Measurements from ENCODE around the gene TNS1. TPM values are rescaled to one million over a fixed set of nuclear protein-coding genes. Genes with fewer than 3 reads are reported as not detected.

TNS1 gene
- total and polyA plus RNA-seq, 9 of the 15 experiments (the other 6 are each of a cell fraction or from before 2014, with no cell fraction given): 0.13 to 2.7 (median 0.77) TPM

- ChIA-PET CTCF (ENCODE audit: low intra/inter-chr PET ratio) (no interaction called here), POLR2A (no interaction called here)
- Histone ChIP-seq H3K36me3 (ENCODE audit: control insufficient read depth, insufficient read depth, low read length) (no peaks in the 10 kb centered on the region), H3K4me1 (replicated peaks in 1 of 2; ENCODE audit: control insufficient read depth in 2 of 2, insufficient read depth in 2 of 2, low read length in 2 of 2) (peaks cover 0 to 6% of the 10 kb centered on the region in 2 experiments; a peak in 2 of 5 replicates), H4K20me1 (replicated peaks; ENCODE audit: control insufficient read depth, insufficient read depth, low read length) (no peaks in the 10 kb centered on the region), H3K9me1 (ENCODE audit: control insufficient read depth, insufficient read depth, low read length) (no peaks in the 10 kb centered on the region), H3K79me2 (ENCODE audit: control insufficient read depth, insufficient read depth, low read length) (no peaks in the 10 kb centered on the region), H3K9me3 (replicated peaks; ENCODE audit: control insufficient read depth, insufficient read depth, low read depth, low read length) (no peaks in the 10 kb centered on the region), H3K4me3 (no peak overlapping the region), H2AFZ (ENCODE audit: low read depth, low read length) (no peak overlapping the region), H3K9ac (ENCODE audit: insufficient read depth in 1 of 2, low read depth in 2 of 2, low read length in 2 of 2) (no peak overlapping the region), H3K27me3 (ENCODE audit: control insufficient read depth in 2 of 2, insufficient read depth in 2 of 2, low read length in 2 of 2) (peaks cover 0 to 10% of the 10 kb centered on the region in 2 experiments; a peak in 2 of 5 replicates), H3K4me2 (ENCODE audit: insufficient read depth, low read length) (no peak overlapping the region), H3K27ac (ENCODE audit: extremely low read depth, low read depth, low read length) (no peak overlapping the region)
- TF ChIP-seq CUX1 (CRISPR knock-in tag; IDR thresholded peaks at IDR 0.05) (no peak), BRD4 (IDR thresholded peaks at IDR 0.05) (no peak), NRF1 (conservative IDR thresholded peaks at IDR 0.05 in 1 of 2, IDR thresholded peaks at IDR 0.05 in 1 of 2) (peak; percentile 54 to 56; a peak in 3 of 4 replicates)
- in situ Hi-C loops (cut with MboI) (no loop called here), intact Hi-C loops (cut with micrococcal nuclease) (loop anchor here (10.0 kb wide), 1 partner anchor 98 kb away; no protein-coding TSS in a partner anchor)
- no TSS peak for BruUV-seq (replicated peaks)
- WGBS (ENCODE audit: insufficient coverage, low coverage, missing lambda C conversion rate): 0% methylated on average over 8 of the region's 10 CpGs
- FAIRE-seq (no peak), ATAC-seq (no peak), DNase-seq (ENCODE audit: extremely low read depth in 1 of 4, low spot score in 3 of 4) (no peak)
Observed at GRCh38 chr2:217752714-217753459, 249.9 kb downstream of the TNS1 start.

Measured in K562 (cell line).